Astrocyte (in vitro differentiated cells and primary cell): ENCODE results near the gene SLC35F1.

Experiments used
- CTCF ChIP-seq: IDR thresholded peaks from 2 replicates; pipeline ENCODE4 v1.5.1; 2011; ENCODE audit warnings: low read depth, mild to moderate bottlenecking, inconsistent platforms, low read length, moderate library complexity; ENCODE audit not compliant: insufficient read depth
- EZH2 ChIP-seq: IDR thresholded peaks from 2 replicates; pipeline ENCODE4 v1.6.1; 2012; ENCODE audit warnings: mild to moderate bottlenecking, low read length, inconsistent platforms; ENCODE audit not compliant: insufficient read depth

GRCh38 chr6:117890172-117890571 lies 16.9 kb upstream of the SLC35F1 start:
- TF ChIP-seq CTCF (no peak), EZH2 (no peak)
